Muscle of leg (tissue), 16 donors: ENCODE data around the gene UBXN4. TPM values are rescaled to one million over a fixed set of nuclear protein-coding genes. Genes with fewer than 3 reads are reported as not detected.
A peak's percentile ranks its signal among the peaks of the same experiment; 100 is the strongest.
"Not testable (repeated sequence)": the region's sequence is repeated elsewhere in the genome, so short reads cannot be mapped to it uniquely, and the experiment has no call there.

Source experiments
- DNase-seq: peaks from one replicate; pipeline ENCODE4 v3.0.0; 2013
- H3K27ac ChIP-seq: one replicate; pipeline ENCODE4 v1.5.1; 2013; ENCODE audit warnings: mild to moderate bottlenecking, low read length, control low read depth
- H3K27me3 ChIP-seq: one replicate; pipeline ENCODE4 v1.6.1; 2013; ENCODE audit warnings: low read length; ENCODE audit not compliant: control insufficient read depth, insufficient read depth
- H3K36me3 ChIP-seq: one replicate; pipeline ENCODE4 v1.6.1; 2013; ENCODE audit warnings: low read length; ENCODE audit not compliant: control insufficient read depth, insufficient read depth
- H3K4me1 ChIP-seq: one replicate; pipeline ENCODE4 v1.6.1; 2013; ENCODE audit warnings: low read length; ENCODE audit not compliant: control insufficient read depth, insufficient read depth
- H3K4me3 ChIP-seq: one replicate; pipeline ENCODE4 v1.5.1; 2013; ENCODE audit warnings: low read length, control low read depth
- H3K9me3 ChIP-seq: replicated peaks from 2 replicates; pipeline ENCODE4 v1.6.1; 2013; ENCODE audit warnings: low read depth, low read length; ENCODE audit not compliant: control insufficient read depth
- WGBS: methylation state at CpG from one replicate; pipeline ENCODE4 v1.1.5; 2013; ENCODE audit warnings: missing lambda C conversion rate; ENCODE audit not compliant: insufficient coverage; 5-methylcytosine and 5-hydroxymethylcytosine counted together
- long read RNA-seq, 11 donors: transcript quantifications; one replicate each; lab custom pipeline, GENCODE V29; 2026
- polyA plus RNA-seq, 8 donors: library from polyadenylated mRNA; unstranded; fragments of 120-200 nt; gene quantifications; one replicate each; pipeline versions ENCODE4 v1.2.1 to v1.2.3, GENCODE V29; 2013; ENCODE audit warnings: inconsistent platforms in 1 of 8, low replicate concordance in 1 of 8; ENCODE audit not compliant: insufficient read length in 8 of 8, insufficient read depth in 1 of 8
- total RNA-seq: library from RNA; stranded (reverse); fragments of 120-200 nt; gene quantifications from one replicate; pipeline ENCODE4 v1.2.4, GENCODE V29; 2013

The UBXN4 gene
- total RNA-seq (41.8 TPM), polyA plus RNA-seq (10 to 100 TPM; 60.5 to 81.8 (median 68.4) TPM)
- long read RNA-seq, donor 1, full-length matches to known transcripts = 3 of 3 reads
- long read RNA-seq, donor 1, partial matches to known transcripts = 0 of 3 reads
- long read RNA-seq, donor 1, other reads (novel, unspliced or antisense) = 0 of 3 reads
- long read RNA-seq, donor 2, full-length matches to known transcripts = 2 of 2 reads
- long read RNA-seq, donor 2, partial matches to known transcripts = 0 of 2 reads
- long read RNA-seq, donor 2, other reads (novel, unspliced or antisense) = 0 of 2 reads
- long read RNA-seq, donor 3, full-length matches to known transcripts = 5 of 18 reads
- long read RNA-seq, donor 3, partial matches to known transcripts = 13 of 18 reads
- long read RNA-seq, donor 3, other reads (novel, unspliced or antisense) = 0 of 18 reads
- long read RNA-seq, donor 4, partial matches to known transcripts = 11 of 11 reads
- long read RNA-seq, donor 4, other reads (novel, unspliced or antisense) = 0 of 11 reads
- long read RNA-seq, donor 5, full-length matches to known transcripts = 16 of 61 reads
- long read RNA-seq, donor 5, partial matches to known transcripts = 45 of 61 reads
- long read RNA-seq, donor 5, other reads (novel, unspliced or antisense) = 0 of 61 reads
- long read RNA-seq, donor 6, full-length matches to known transcripts = 2 of 43 reads
- long read RNA-seq, donor 6, partial matches to known transcripts = 41 of 43 reads
- long read RNA-seq, donor 6, other reads (novel, unspliced or antisense) = 0 of 43 reads
- long read RNA-seq, donor 7, full-length matches to known transcripts = 8 of 29 reads
- long read RNA-seq, donor 7, partial matches to known transcripts = 21 of 29 reads
- long read RNA-seq, donor 7, other reads (novel, unspliced or antisense) = 0 of 29 reads
- long read RNA-seq, donor 8, full-length matches to known transcripts = 3 of 9 reads
- long read RNA-seq, donor 8, partial matches to known transcripts = 6 of 9 reads
- long read RNA-seq, donor 8, other reads (novel, unspliced or antisense) = 0 of 9 reads
- long read RNA-seq, donor 9, full-length matches to known transcripts = 3 of 22 reads
- long read RNA-seq, donor 9, partial matches to known transcripts = 19 of 22 reads
- long read RNA-seq, donor 9, other reads (novel, unspliced or antisense) = 0 of 22 reads
- long read RNA-seq, donor 10, full-length matches to known transcripts = 4 of 33 reads
- long read RNA-seq, donor 10, partial matches to known transcripts = 29 of 33 reads
- long read RNA-seq, donor 10, other reads (novel, unspliced or antisense) = 0 of 33 reads
- long read RNA-seq, donor 11, full-length matches to known transcripts = 7 of 20 reads
- long read RNA-seq, donor 11, partial matches to known transcripts = 13 of 20 reads
- long read RNA-seq, donor 11, other reads (novel, unspliced or antisense) = 0 of 20 reads

- peak; percentile 99 for DNase-seq
- Histone ChIP-seq H3K27ac (peak within 1 kb of the TSS; percentile 100), H3K36me3 (peaks cover 5% of the 10 kb centered on the region), H3K4me1 (no peaks in the 10 kb centered on the region), H3K27me3 (no peaks in the 10 kb centered on the region), H3K9me3 (no peaks in the 10 kb centered on the region), H3K4me3 (peak within 1 kb of the TSS; percentile 95)
- WGBS = under 1% methylated on average over 74 of the region's 93 CpGs
Observed at GRCh38 chr2:135741395-135742324, at the start of gene UBXN4. TSS of gene UBXN4 (plus strand) at chr2:135741855. CDS start at chr2:135741930, 75 bp downstream.

- WGBS = 50% methylated on average over 2 of the region's 2 CpGs
- peak; percentile 25 for DNase-seq
Observed at GRCh38 chr2:135694711-135695110, 46.9 kb upstream of the UBXN4 start.

GRCh38 chr2:135698838-135699237, 42.8 kb upstream of the UBXN4 start:
- no peaks in the 10 kb centered on the region for H3K27me3 ChIP-seq
- H3K36me3 ChIP-seq = no peaks in the 10 kb centered on the region
- no peak overlapping the region for H3K27ac ChIP-seq
- 100% methylated on average over 1 of the region's 2 CpGs for WGBS
- H3K4me1 ChIP-seq = no peaks in the 10 kb centered on the region
- no peak overlapping the region for H3K4me3 ChIP-seq
- DNase-seq = no peak
- H3K9me3 ChIP-seq = no peaks in the 10 kb centered on the region

More at GRCh38 chr2:135694711-135695110, 46.9 kb upstream of the UBXN4 start:
- Histone ChIP-seq H3K4me1 (no peaks in the 10 kb centered on the region), H3K36me3 (no peaks in the 10 kb centered on the region), H3K9me3 (no peaks in the 10 kb centered on the region), H3K4me3 (no peak overlapping the region), H3K27ac (no peak overlapping the region), H3K27me3 (no peaks in the 10 kb centered on the region)

- Histone ChIP-seq H3K4me1 (no peaks in the 10 kb centered on the region), H3K27ac (no peak overlapping the region), H3K27me3 (no peaks in the 10 kb centered on the region), H3K4me3 (no peak overlapping the region), H3K9me3 (no peaks in the 10 kb centered on the region), H3K36me3 (no peaks in the 10 kb centered on the region)
- DNase-seq = no peak
- 92% methylated on average over 2 of the region's 2 CpGs for WGBS
Observed at GRCh38 chr2:135701442-135701841, 40.2 kb upstream of the UBXN4 start.

- DNase-seq = no peak
- Histone ChIP-seq H3K27me3 (no peaks in the 10 kb centered on the region), H3K27ac (no peak overlapping the region), H3K9me3 (no peaks in the 10 kb centered on the region), H3K4me1 (no peaks in the 10 kb centered on the region), H3K36me3 (no peaks in the 10 kb centered on the region), H3K4me3 (no peak overlapping the region)
- WGBS = no CpG with 5 or more reads among the region's 1 CpG
Observed at GRCh38 chr2:135703300-135703699, 38.4 kb upstream of the UBXN4 start.

- not testable (repeated sequence) for H3K36me3 ChIP-seq, DNase-seq, H3K27me3 ChIP-seq, H3K27ac ChIP-seq, H3K9me3 ChIP-seq, H3K4me1 ChIP-seq, H3K4me3 ChIP-seq
- WGBS = 92% methylated on average over 2 of the region's 5 CpGs
Observed at GRCh38 chr2:135704075-135704474, 37.6 kb upstream of the UBXN4 start.

- Histone ChIP-seq H3K36me3 (peaks cover 4% of the 10 kb centered on the region), H3K27ac (no peak overlapping the region), H3K27me3 (no peaks in the 10 kb centered on the region), H3K4me3 (no peak overlapping the region), H3K4me1 (no peaks in the 10 kb centered on the region), H3K9me3 (no peaks in the 10 kb centered on the region)
- WGBS = no CpG with 5 or more reads among the region's 4 CpGs
- no peak for DNase-seq
Observed at GRCh38 chr2:135708159-135708558, 33.5 kb upstream of the UBXN4 start.

GRCh38 chr2:135709992-135710391, 31.7 kb upstream of the UBXN4 start:
- Histone ChIP-seq H3K4me1 (no peaks in the 10 kb centered on the region), H3K9me3 (no peaks in the 10 kb centered on the region), H3K27me3 (no peaks in the 10 kb centered on the region), H3K36me3 (peaks cover 4% of the 10 kb centered on the region), H3K27ac (no peak overlapping the region), H3K4me3 (no peak overlapping the region)
- 93% methylated on average over 3 of the region's 6 CpGs for WGBS
- peak; percentile 53 for DNase-seq

GRCh38 chr2:135715086-135715485, 26.6 kb upstream of the UBXN4 start:
- not testable (repeated sequence) for H3K4me3 ChIP-seq, DNase-seq, H3K27me3 ChIP-seq, H3K27ac ChIP-seq, H3K9me3 ChIP-seq, H3K4me1 ChIP-seq
- H3K36me3 ChIP-seq = peaks cover 17% of the 10 kb centered on the region
- WGBS = 100% methylated on average over 2 of the region's 9 CpGs
